MM.1S (cell line): ENCODE results near the gene DNAJB9.

ENCODE experiments used
- EZH2 ChIP-seq: fragments of 300-600 bp; sonication (generic); optimal IDR thresholded peaks from 2 replicates; pipeline ENCODE3; 2017; ENCODE audit warnings: low read depth, mild to moderate bottlenecking, antibody characterized with exemption, low read length, mixed read lengths
- EZH2phosphoT487 ChIP-seq: fragments of 300-600 bp; sonication (generic); IDR thresholded peaks from 2 replicates; pipeline ENCODE4 v1.6.1; 2018; ENCODE audit warnings: antibody characterized with exemption, low read length
- TF ChIP-seq, protein P1 (sequence below): fragments of 300-600 bp; sonication (generic); IDR thresholded peaks from 2 replicates; pipeline ENCODE4 v1.5.1; 2016; ENCODE audit warnings: antibody characterized with exemption, low read length, mixed read lengths

DNA sequence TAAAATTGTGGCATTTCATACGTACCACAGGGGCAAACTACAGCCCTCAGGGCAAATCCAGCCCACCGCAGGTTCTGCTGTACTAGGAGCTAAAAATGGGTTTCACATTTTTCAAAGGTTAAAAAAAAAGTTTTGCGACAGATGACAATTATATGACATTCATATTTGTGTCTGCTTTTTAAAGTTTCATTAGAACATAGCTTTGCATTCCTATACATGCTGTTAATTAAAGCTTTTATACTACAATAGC is 43.0 kb upstream of the DNAJB9 start:
- TF ChIP-seq, protein P1, sequence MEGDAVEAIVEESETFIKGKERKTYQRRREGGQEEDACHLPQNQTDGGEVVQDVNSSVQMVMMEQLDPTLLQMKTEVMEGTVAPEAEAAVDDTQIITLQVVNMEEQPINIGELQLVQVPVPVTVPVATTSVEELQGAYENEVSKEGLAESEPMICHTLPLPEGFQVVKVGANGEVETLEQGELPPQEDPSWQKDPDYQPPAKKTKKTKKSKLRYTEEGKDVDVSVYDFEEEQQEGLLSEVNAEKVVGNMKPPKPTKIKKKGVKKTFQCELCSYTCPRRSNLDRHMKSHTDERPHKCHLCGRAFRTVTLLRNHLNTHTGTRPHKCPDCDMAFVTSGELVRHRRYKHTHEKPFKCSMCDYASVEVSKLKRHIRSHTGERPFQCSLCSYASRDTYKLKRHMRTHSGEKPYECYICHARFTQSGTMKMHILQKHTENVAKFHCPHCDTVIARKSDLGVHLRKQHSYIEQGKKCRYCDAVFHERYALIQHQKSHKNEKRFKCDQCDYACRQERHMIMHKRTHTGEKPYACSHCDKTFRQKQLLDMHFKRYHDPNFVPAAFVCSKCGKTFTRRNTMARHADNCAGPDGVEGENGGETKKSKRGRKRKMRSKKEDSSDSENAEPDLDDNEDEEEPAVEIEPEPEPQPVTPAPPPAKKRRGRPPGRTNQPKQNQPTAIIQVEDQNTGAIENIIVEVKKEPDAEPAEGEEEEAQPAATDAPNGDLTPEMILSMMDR = no peak
- TF ChIP-seq EZH2 = no peak
- no peak for TF ChIP-seq EZH2phosphoT487
